ENCODE data around the gene GRIN3B.

DNA sequence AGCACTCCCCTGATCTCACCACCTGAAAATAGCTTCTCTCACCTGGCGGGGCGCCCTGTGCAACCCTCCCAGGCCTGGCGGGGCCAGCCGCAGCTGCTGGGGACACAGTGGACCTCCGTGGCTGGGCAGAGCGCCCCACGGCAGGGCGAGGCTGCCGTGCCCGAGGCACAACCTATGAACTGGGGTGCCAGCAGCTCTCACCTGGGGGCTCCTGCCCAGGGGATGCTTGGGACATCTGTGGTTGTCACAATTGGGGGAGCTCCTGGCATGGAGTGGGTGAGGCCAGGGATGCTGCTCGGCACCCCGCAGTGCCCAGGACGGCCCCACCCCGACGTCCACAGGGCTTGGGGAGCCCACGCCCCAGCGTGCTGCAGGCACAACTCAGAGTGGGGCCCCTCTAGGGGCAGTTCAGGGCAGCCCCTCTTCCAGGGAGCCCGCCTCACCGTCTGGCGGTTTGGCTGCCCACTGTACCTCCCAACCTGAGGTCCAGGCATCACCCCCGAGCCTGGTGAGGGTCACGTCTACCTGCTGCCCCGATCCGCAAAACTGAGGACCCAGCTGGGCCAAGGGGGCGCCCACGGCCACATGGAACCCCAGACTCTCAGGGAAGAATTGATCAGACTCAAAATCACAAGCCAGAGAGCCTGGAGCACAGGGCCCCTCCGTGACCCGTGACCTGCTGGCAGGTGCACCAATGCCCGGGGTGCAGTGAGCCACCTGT is 15.0 kb downstream of the GRIN3B start:
- TF ChIP-seq POU2F2 (IDR thresholded peaks at IDR 0.05; ENCODE audit: low read depth, low read length) (no peak), POLR2A (IDR thresholded peaks at IDR 0.05; ENCODE audit: low read depth, low read length) (no peak), TAF1 (IDR thresholded peaks at IDR 0.05; ENCODE audit: low read depth, low read length) (no peak)

All from GM12891 (cell line).